Pulmonary artery endothelial cell (primary cell): ENCODE data around the gene GRAP. TPM values are rescaled to one million over a fixed set of nuclear protein-coding genes. Genes with fewer than 3 reads are reported as not detected.
"Not testable (repeated sequence)": the region's sequence is repeated elsewhere in the genome, so short reads cannot be mapped to it uniquely, and the experiment has no call there.

Experiments used
- DNase-seq: peaks from one replicate; pipeline ENCODE4 v3.0.0-alpha.2; 2011; ENCODE audit warnings: low read depth, low spot score
- total RNA-seq: library from RNA; depleted of rRNA; stranded (reverse); fragments of >200 nt; gene quantifications from 2 replicates; pipeline ENCODE4 v1.2.3, GENCODE V29; 2014

GRAP gene
- total RNA-seq, 1 donor from 2014 or later = 16.5 TPM

GRCh38 chr17:19042369-19042768, 4.4 kb downstream of the GRAP start:
- not testable (repeated sequence) for DNase-seq

GRCh38 chr17:19041871-19042270, 4.9 kb downstream of the GRAP start:
- DNase-seq = not testable (repeated sequence)

GRCh38 chr17:19040350-19040749, 6.4 kb downstream of the GRAP start:
- not testable (repeated sequence) for DNase-seq

- DNase-seq = not testable (repeated sequence)
Measured at GRCh38 chr17:19038730-19039129, 8.0 kb downstream of the GRAP start.

- DNase-seq = not testable (repeated sequence)
Measured at GRCh38 chr17:19038007-19038406, 8.8 kb downstream of the GRAP start.

- DNase-seq = not testable (repeated sequence)
Measured at GRCh38 chr17:19037547-19037946, 9.2 kb downstream of the GRAP start.

- not testable (repeated sequence) for DNase-seq
Measured at GRCh38 chr17:19036186-19036585, 10.6 kb downstream of the GRAP start.

GRCh38 chr17:19032377-19032988, 14.3 kb downstream of the GRAP start:
- DNase-seq = not testable (repeated sequence)

- not testable (repeated sequence) for DNase-seq
Measured at GRCh38 chr17:19031729-19032128, 15.0 kb downstream of the GRAP start.

GRCh38 chr17:19030771-19031449, 15.8 kb downstream of the GRAP start:
- DNase-seq = not testable (repeated sequence)

GRCh38 chr17:19029740-19030139, 17.0 kb downstream of the GRAP start:
- not testable (repeated sequence) for DNase-seq

GRCh38 chr17:19028671-19029070, 18.1 kb downstream of the GRAP start:
- DNase-seq = not testable (repeated sequence)

GRCh38 chr17:19024101-19025078, 22.4 kb downstream of the GRAP start:
- DNase-seq = no peak

GRCh38 chr17:19023209-19023999, 23.4 kb downstream of the GRAP start:
- no peak for DNase-seq

GRCh38 chr17:19022747-19023146, 24.0 kb downstream of the GRAP start:
- no peak for DNase-seq

- no peak for DNase-seq
Measured at GRCh38 chr17:19022128-19022527, 24.6 kb downstream of the GRAP start.

- DNase-seq = no peak
Measured at GRCh38 chr17:19021622-19022083, 25.1 kb downstream of the GRAP start.

- DNase-seq = not testable (repeated sequence)
Measured at GRCh38 chr17:19021011-19021621, 25.6 kb downstream of the GRAP start.

- DNase-seq = no peak
Measured at GRCh38 chr17:19020016-19020415, 26.7 kb downstream of the GRAP start.
